Adrenal gland (tissue), 5 donors: Measurements from ENCODE around the gene UROS.

Experiments
- POLR2A ChIP-seq, 2 donors: fragments of 450-650 bp; IDR thresholded peaks; one replicate each; pipeline ENCODE4 v1.6.1; 2017; ENCODE audit warnings: antibody characterized with exemption in 2 of 2, mild to moderate bottlenecking in 2 of 2, moderate library complexity in 1 of 2
- TF ChIP-seq, protein P1 (sequence below), 6 experiments: fragments of 450-650 bp in 4 of 6; fragments of 200-600 bp in 2 of 6; sonication (generic) in 1 of 6; IDR thresholded peaks; 1 replicate in 5 of 6; 2 replicates in 1 of 6; pipeline versions ENCODE4 v1.5.1 to v1.8.0; 2016 to 2021; ENCODE audit warnings: antibody characterized with exemption in 6 of 6, mild to moderate bottlenecking in 2 of 6, moderate library complexity in 1 of 6
- donor health status: DM: no; HTN: no; CAD: no.

DNA sequence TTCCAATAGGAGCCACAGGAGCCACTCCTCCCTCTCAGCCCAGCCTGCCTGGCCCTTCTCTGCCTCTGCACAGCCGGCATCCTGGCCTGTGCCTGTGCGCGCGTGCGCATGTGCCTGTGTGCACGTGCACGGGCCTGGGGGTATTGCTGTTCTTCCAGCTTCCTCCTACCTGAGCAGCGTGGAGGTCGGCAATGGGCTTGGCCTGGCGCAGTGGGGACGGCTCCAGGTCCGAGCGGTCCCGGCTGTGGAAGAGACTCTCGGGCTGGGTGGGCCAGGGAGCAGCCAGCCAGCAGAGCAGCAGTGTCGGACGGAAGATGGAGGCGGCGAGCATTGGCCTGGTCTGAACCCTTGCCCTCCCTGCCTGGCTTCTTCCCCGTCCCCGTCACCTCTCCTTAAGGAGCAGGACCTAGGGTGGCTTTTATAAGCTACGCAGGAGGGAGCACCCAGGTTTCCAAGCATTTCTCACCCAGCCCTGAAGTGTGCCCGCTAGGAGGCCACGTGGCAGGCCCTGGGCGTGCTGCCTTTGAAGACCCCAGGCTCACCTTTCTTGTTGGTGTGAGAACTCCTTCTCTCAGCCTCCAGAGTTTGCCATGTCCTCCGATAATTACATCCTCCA, 47.5 kb downstream of the UROS start, which contains the start of gene MMP21:
- TF ChIP-seq, protein P1, sequence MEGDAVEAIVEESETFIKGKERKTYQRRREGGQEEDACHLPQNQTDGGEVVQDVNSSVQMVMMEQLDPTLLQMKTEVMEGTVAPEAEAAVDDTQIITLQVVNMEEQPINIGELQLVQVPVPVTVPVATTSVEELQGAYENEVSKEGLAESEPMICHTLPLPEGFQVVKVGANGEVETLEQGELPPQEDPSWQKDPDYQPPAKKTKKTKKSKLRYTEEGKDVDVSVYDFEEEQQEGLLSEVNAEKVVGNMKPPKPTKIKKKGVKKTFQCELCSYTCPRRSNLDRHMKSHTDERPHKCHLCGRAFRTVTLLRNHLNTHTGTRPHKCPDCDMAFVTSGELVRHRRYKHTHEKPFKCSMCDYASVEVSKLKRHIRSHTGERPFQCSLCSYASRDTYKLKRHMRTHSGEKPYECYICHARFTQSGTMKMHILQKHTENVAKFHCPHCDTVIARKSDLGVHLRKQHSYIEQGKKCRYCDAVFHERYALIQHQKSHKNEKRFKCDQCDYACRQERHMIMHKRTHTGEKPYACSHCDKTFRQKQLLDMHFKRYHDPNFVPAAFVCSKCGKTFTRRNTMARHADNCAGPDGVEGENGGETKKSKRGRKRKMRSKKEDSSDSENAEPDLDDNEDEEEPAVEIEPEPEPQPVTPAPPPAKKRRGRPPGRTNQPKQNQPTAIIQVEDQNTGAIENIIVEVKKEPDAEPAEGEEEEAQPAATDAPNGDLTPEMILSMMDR (IDR thresholded peaks at IDR 0.05): no peak
- no peak for TF ChIP-seq POLR2A (IDR thresholded peaks at IDR 0.05)
